Measurements from ENCODE around the gene OSMR.
A peak's percentile ranks its signal among the peaks of the same experiment; 100 is the strongest.

The OSMR gene

DNA sequence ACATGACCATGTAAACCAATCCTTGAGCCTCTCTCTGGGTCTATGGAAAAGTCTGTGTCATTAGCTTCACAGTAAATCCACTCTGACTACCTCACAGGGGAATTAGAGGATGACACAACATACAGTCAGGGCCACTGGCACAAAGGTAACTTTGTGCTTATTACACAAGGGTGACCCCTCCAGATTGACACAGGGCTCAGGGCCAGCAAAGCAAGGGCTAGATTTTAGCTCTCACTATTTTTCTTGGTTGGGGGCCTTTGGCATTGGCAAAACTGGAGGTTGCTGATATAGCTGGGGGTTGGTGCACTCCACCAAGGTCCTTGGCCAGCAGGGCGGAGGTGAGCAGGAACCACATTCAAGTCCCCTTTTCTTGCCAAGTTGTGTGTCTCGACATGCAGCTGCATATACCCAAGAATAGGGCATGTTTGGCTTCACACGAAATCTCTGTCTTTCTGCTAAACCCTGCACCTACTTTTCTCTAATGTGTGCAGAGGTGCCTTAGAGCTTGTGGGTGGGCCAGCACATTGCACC is 15.2 kb upstream of the OSMR start:
- DNase-seq (ENCODE audit: low read depth) = no peak
- H3K4me3 ChIP-seq (ENCODE audit: low read depth, low read length) = no peak overlapping the region
- TF ChIP-seq, protein P1, sequence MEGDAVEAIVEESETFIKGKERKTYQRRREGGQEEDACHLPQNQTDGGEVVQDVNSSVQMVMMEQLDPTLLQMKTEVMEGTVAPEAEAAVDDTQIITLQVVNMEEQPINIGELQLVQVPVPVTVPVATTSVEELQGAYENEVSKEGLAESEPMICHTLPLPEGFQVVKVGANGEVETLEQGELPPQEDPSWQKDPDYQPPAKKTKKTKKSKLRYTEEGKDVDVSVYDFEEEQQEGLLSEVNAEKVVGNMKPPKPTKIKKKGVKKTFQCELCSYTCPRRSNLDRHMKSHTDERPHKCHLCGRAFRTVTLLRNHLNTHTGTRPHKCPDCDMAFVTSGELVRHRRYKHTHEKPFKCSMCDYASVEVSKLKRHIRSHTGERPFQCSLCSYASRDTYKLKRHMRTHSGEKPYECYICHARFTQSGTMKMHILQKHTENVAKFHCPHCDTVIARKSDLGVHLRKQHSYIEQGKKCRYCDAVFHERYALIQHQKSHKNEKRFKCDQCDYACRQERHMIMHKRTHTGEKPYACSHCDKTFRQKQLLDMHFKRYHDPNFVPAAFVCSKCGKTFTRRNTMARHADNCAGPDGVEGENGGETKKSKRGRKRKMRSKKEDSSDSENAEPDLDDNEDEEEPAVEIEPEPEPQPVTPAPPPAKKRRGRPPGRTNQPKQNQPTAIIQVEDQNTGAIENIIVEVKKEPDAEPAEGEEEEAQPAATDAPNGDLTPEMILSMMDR (IDR thresholded peaks at IDR 0.05; ENCODE audit: low read depth, low read length, missing control alignments) = no peak

DNA sequence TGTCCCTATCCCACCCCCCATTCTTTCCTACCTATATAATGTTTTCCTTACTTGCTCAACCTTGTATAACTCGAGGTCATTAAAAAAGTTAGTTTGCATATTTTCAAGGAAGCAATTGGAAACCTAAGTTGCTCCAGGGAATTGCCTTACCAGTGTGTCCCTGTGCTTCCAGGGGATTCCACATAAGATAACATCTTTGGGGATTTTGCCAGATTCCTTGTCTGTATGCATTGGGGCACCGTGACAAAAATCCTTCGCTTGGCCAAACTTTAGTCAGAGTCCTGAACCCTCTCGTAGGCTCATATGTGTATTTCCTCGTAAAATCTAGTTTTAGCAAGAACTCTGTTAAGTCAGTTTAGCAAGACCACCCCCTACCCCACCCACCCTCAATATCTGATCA is 14.7 kb upstream of the OSMR start:
- no peak overlapping the region for H3K4me3 ChIP-seq (ENCODE audit: low read depth, low read length)
- TF ChIP-seq, protein P1 (IDR thresholded peaks at IDR 0.05; ENCODE audit: low read depth, low read length, missing control alignments) = no peak
- DNase-seq (ENCODE audit: low read depth) = no peak

DNA sequence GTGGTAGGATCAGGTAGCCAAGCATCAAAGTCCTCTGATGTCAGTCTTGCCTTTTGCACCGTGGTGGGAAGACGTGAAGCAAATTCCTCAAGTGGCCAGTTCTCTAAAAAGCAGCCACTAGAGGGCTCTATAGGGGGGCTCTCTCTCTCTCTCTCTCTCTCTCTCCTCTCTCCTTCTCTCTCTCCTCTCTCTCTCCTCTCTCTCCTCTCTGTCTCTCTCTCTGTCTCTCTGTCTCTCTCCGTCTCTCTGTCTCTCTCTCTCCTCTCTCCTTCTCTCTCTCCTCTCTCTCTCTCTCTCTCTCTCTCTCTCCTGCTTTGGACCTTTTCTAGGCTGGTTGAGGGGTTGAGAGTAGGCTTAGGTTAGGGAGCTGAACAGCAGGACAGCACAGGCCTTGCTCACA is 13.9 kb upstream of the OSMR start:
- no peak for DNase-seq (ENCODE audit: low read depth)
- H3K4me3 ChIP-seq (ENCODE audit: low read depth, low read length) = no peak overlapping the region
- TF ChIP-seq, protein P1 (IDR thresholded peaks at IDR 0.05; ENCODE audit: low read depth, low read length, missing control alignments) = peak; percentile 81

DNA sequence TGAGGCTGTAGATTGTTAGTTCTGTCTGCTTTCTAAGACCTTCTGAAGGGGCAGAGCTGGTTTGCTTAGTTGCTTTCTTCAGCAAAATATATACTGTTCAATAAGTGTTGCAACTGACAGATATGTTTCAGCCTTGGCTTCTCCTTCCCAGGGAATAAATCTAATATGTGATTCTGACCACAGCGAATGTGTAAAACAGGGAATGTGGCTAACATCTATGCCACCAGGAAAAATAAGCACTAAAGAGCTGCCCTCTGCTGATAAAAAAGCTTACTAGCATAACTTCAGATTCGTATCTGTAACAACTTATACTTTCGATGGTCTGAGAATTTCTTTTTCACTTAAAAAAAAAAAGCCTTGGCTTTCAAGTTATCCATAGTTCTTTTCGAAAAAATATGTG is 13.0 kb upstream of the OSMR start:
- DNase-seq (ENCODE audit: low read depth) = no peak
- H3K4me3 ChIP-seq (ENCODE audit: low read depth, low read length) = no peak overlapping the region
- TF ChIP-seq, protein P1 (IDR thresholded peaks at IDR 0.05; ENCODE audit: low read depth, low read length, missing control alignments) = no peak

DNA sequence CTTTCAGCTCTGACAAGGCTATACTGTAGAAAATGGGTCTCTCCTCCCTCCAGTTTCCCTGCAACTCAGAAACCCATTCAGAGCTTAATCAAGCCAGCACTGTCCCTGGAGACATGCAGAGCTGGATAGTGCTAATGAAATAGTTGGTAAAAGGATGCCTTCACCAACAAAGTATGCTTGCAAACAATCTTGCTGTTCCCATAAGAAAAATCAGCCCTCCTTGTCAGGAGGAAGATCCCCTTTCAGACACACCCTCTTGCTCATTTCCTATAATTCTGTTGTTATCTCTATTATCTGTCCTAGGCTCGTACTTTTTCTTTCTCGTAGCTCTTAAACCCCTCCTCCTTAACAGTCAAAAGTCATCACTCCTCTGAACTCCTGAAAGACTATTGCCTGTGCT is 9.9 kb upstream of the OSMR start:
- DNase-seq (ENCODE audit: low read depth) = no peak
- H3K4me3 ChIP-seq (ENCODE audit: low read depth, low read length) = no peak overlapping the region
- TF ChIP-seq, protein P1 (IDR thresholded peaks at IDR 0.05; ENCODE audit: low read depth, low read length, missing control alignments) = no peak

DNA sequence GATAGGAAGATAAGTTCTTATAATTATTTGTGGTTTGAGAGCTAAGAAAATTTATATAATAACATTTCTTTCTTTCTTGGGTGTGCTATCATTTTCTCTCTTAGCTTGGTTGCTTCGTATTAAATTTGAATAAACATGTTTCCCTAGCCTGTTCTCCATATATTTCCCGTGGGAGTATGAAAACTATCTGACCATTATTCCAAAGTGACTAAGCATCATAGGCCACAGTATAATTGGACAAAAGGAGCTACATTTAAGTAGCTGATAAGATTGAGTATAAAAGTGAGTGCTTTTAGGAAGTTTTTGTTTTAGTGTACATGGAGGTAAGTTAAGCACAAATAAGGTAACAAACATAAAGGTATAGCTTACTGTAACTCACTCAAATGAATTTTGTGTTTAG is 8.4 kb upstream of the OSMR start:
- no peak overlapping the region for H3K4me3 ChIP-seq (ENCODE audit: low read depth, low read length)
- no peak for DNase-seq (ENCODE audit: low read depth)
- TF ChIP-seq, protein P1 (IDR thresholded peaks at IDR 0.05; ENCODE audit: low read depth, low read length, missing control alignments) = no peak

DNA sequence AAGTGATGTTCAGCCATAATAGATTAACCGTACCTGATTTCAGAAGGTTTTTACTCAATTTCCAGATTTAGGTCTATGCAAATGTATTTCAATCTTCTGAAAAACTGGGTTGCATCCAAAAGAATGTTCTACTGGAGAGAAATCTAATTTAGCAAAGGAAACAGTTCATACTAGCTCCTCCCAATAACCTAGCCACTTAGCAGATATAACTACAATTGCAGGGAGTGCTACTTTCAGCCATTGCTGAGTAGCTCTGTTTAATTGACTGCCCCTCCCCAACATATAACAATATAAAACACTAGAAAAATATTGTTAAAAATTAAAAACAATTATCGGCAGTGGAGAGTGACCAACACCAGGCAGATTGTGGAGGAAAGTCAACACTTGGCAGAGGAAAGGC is 7.9 kb upstream of the OSMR start:
- no peak overlapping the region for H3K4me3 ChIP-seq (ENCODE audit: low read depth, low read length)
- TF ChIP-seq, protein P1 (IDR thresholded peaks at IDR 0.05; ENCODE audit: low read depth, low read length, missing control alignments) = no peak
- DNase-seq (ENCODE audit: low read depth) = no peak
